Adrenal gland (tissue), 5 donors: Measurements from ENCODE around the gene THPO.

Experiments
- POLR2A ChIP-seq, 2 donors: fragments of 450-650 bp; IDR thresholded peaks; one replicate each; pipeline ENCODE4 v1.6.1; 2017; ENCODE audit warnings: antibody characterized with exemption in 2 of 2, mild to moderate bottlenecking in 2 of 2, moderate library complexity in 1 of 2
- TF ChIP-seq, protein P1 (sequence below), 6 experiments: fragments of 450-650 bp in 4 of 6; fragments of 200-600 bp in 2 of 6; sonication (generic) in 1 of 6; IDR thresholded peaks; 1 replicate in 5 of 6; 2 replicates in 1 of 6; pipeline versions ENCODE4 v1.5.1 to v1.8.0; 2016 to 2021; ENCODE audit warnings: antibody characterized with exemption in 6 of 6, mild to moderate bottlenecking in 2 of 6, moderate library complexity in 1 of 6
- donor health status: DM: no; HTN: no; CAD: no.

DNA sequence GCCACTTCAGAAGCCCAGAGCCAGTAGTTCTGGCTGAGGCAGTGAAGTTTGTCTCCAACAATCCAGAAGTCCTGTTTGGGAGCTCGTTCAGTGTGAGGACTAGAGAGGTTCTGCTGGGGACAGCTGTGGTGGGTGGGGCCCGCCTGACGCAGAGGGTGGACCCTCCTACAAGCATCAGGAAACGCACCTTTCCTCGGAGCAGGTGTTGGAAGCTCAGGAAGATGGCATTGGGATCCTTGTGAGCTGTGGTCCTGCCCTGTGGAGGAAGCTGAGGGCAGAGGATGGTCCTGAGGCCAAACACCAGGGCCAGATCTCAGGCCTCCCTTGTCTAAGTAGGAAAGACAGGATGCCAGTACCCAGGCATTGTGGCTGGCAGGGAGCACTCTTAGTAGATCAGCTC, 5.1 kb downstream of the THPO start:
- TF ChIP-seq, protein P1, sequence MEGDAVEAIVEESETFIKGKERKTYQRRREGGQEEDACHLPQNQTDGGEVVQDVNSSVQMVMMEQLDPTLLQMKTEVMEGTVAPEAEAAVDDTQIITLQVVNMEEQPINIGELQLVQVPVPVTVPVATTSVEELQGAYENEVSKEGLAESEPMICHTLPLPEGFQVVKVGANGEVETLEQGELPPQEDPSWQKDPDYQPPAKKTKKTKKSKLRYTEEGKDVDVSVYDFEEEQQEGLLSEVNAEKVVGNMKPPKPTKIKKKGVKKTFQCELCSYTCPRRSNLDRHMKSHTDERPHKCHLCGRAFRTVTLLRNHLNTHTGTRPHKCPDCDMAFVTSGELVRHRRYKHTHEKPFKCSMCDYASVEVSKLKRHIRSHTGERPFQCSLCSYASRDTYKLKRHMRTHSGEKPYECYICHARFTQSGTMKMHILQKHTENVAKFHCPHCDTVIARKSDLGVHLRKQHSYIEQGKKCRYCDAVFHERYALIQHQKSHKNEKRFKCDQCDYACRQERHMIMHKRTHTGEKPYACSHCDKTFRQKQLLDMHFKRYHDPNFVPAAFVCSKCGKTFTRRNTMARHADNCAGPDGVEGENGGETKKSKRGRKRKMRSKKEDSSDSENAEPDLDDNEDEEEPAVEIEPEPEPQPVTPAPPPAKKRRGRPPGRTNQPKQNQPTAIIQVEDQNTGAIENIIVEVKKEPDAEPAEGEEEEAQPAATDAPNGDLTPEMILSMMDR (IDR thresholded peaks at IDR 0.05), result no peak
- TF ChIP-seq POLR2A (IDR thresholded peaks at IDR 0.05), result no peak
